GM10266 (cell line): ENCODE data around the gene RGS3.

Experiments used
- DNase-seq: peaks from one replicate; pipeline ENCODE4 v3.0.0; 2012; ENCODE audit errors: extremely low spot score
- CTCF ChIP-seq: IDR thresholded peaks from 2 replicates; pipeline ENCODE4 v1.5.1; 2012; ENCODE audit warnings: mild to moderate bottlenecking, low read depth; ENCODE audit not compliant: control insufficient read depth, insufficient read depth; ENCODE audit errors: missing control alignments

The RGS3 gene

GRCh38 chr9:113475031-113475430, 11.5 kb downstream of the RGS3 start:
- no peak for DNase-seq
- no peak for TF ChIP-seq CTCF

DNA sequence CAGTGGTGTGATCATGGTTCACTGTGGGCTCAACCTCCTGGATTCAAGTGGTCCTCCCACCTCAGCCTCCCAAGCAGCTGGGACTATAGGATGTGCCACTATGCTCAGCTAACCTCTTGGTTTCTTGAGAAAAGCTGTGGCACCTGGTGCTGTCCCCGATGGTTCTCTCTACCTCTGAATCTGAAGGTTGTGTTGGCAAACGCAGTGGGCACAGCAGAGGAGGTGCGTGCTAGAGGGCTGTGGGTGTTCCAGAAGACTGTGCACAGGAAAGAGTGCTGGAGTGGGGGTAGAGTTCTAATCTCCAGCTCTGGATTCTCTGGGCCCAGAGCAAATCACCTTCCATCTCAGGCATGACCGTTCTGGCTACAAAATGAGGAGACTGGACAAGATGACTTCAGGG, 12.5 kb downstream of the RGS3 start:
- TF ChIP-seq CTCF, result no peak
- DNase-seq, result no peak

DNA sequence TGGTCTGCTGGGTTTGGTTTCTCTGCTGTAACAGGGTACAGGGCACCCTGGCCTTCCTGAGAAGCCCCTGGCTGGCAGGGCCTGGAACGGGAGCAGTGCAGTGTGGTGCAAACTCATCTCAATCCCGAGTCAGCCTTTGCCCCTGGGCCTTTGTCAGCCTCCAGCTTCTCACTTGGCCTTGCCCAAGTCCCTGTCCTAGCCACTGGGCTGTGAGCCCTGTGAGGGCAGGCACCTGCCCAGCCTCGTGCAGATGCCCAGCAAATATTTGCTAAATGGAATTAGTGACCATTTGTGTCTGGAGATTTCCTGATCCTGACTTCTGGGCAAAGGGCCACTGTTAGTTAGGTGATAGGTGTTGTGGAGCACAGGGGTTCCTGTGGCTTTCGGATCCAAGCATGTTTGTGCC, 13.0 kb downstream of the RGS3 start:
- DNase-seq, result no peak
- no peak for TF ChIP-seq CTCF

DNA sequence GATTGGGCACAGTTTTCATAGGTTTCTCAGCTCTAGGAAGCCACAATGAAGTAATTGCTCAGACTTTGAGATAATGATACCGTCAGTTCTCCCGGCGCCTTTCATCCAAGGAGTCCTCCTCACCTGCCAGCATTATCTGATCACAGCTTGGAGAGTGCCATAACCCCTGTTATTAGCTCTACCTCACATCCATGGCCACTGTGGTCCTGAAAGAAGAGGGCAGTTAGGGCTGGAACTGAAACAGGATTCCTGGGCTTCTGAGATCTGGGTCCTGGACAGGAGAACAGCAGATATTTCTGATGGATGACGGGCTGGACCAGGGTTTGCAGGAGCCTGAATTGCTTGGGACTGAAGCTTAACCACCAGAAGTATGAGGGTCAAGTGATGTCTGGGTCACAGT, 13.5 kb downstream of the RGS3 start:
- no peak for DNase-seq
- no peak for TF ChIP-seq CTCF

DNA sequence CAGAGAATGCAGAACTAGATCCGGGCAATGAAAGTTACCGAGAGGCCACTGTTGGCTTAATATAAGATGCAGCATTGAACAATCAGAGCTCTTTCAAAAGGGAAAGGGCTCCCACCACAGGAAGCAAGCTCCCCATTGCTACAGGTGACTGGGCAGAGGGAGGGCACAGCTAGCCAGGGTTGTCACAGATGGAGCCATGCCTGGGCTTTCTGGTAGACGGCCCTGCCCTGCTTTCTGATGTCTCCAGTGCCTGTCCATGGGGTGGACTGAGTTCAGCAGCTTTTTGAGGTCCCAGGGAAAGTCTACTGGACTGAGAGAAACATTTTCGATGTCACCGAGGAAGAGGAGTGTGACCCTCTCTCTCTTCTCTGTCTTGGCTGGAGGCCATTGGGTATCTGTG, 14.1 kb downstream of the RGS3 start:
- TF ChIP-seq CTCF, result no peak
- no peak for DNase-seq

- no peak for DNase-seq
- no peak for TF ChIP-seq CTCF
Observed at GRCh38 chr9:113479174-113479621, 15.7 kb downstream of the RGS3 start.

GRCh38 chr9:113480612-113481011, 17.1 kb downstream of the RGS3 start:
- DNase-seq, result no peak
- no peak for TF ChIP-seq CTCF
